ENCODE results near the gene GNAO1.

DNA sequence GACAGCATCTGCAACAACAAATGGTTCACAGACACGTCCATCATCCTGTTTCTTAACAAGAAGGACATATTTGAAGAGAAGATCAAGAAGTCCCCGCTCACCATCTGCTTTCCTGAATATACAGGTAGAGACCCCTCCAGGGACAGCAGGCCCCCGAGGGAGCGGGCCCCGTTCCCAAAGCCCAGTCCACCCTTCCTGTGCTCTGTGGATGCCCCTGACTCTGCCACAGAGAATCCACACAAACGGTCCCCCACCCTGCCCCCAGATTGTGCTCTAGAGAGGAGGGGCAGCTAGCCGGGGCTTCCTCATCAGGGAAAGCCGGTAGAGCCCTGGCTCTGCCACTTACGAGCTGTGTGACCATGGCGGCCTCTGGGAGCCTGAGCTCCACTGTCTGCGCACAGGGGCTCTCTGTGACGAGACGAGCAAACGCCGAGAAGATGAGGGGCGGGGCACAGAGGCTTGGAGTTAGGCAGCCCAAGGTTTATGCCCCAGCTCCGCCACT lies 149.6 kb downstream of the GNAO1 start:
- TF ChIP-seq, protein P1, sequence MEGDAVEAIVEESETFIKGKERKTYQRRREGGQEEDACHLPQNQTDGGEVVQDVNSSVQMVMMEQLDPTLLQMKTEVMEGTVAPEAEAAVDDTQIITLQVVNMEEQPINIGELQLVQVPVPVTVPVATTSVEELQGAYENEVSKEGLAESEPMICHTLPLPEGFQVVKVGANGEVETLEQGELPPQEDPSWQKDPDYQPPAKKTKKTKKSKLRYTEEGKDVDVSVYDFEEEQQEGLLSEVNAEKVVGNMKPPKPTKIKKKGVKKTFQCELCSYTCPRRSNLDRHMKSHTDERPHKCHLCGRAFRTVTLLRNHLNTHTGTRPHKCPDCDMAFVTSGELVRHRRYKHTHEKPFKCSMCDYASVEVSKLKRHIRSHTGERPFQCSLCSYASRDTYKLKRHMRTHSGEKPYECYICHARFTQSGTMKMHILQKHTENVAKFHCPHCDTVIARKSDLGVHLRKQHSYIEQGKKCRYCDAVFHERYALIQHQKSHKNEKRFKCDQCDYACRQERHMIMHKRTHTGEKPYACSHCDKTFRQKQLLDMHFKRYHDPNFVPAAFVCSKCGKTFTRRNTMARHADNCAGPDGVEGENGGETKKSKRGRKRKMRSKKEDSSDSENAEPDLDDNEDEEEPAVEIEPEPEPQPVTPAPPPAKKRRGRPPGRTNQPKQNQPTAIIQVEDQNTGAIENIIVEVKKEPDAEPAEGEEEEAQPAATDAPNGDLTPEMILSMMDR (IDR thresholded peaks at IDR 0.05) = no peak
- no peak for TF ChIP-seq POLR2A (IDR thresholded peaks at IDR 0.05)
